COLO829 (cell line): ENCODE results near the gene SERPINE2.
"Not testable (repeated sequence)": the region's sequence is repeated elsewhere in the genome, so short reads cannot be mapped to it uniquely, and the experiment has no call there.

ENCODE experiments used
- DNase-seq: peaks from one replicate; pipeline ENCODE4 v3.0.0; 2012; ENCODE audit warnings: low spot score

Gene SERPINE2

GRCh38 chr2:224014336-224014735 is 24.8 kb downstream of the SERPINE2 start:
- DNase-seq = no peak

DNA sequence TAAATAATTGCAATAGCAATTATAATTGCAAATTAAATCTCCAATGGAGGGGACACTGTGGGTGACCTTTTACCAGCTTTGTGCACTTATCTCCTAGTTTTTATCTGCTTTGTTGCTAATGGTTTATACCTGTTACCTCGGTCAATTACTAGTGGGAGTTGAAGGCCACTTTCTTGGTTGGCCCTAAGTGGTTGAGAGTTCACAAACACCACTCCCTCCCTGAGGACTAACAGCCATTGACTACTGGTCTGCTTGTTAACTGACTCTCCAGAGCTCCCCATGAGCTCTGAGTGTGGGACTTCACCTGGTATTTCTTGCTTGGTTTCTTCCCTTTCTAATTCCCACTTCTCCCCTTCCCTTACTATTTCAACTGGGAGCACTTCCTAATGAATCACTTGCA is 27.2 kb downstream of the SERPINE2 start:
- DNase-seq = no peak

- DNase-seq = no peak
Measured at GRCh38 chr2:224009605-224010315, 29.3 kb downstream of the SERPINE2 start.

DNA sequence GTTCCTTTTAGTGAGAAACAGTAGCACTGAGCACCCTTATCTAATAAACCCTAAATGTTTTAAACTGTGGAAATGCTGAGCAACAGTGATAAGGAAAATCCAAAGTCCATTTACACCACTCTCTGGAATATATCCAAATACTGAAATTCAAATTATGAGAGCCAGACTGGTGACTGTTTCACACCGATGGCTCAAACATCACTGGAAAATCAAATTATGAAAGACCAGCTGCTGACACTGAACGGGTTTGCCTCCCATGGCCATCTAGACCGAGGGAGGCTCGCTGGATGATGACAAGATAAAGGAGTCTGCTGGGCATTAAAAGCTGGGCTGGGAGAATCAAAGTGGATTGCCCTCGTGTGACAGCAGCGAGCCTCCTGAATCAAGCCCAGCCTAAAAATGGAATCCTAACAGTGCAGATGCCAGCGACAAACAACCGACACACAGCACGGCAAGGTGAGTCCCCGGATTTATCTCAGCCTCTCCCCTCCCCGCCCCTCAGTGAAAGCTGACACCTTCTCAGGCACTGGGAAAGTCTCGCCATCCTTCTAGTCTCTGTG is 30.3 kb downstream of the SERPINE2 start:
- no peak for DNase-seq

DNA sequence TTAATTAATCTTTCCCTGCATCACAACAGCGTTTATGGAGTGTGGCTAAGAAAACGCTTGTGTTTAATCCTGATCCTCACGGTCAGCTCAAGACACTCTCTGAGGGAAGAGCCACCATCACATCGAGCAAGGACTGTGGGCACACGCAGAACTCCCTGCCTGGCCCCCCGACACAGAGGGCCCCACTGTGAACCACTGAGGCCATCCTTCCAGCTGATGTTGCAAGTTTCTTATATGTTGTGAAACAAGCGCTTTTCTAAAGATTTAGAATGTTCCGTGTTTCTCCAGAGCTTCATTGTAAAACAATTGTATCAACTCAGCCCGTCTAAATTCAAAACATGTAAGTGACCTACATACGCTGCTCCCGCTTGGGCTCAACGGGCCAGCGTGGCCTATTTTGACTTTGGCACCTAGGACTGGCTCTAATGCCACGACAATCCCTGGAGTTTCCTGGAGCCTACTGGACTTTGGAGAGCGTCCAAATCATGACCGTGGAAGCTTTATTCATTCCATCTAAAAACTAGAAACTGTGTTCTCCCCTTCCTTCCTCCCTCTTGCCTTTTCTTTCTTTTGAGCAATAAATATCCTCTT is 34.9 kb downstream of the SERPINE2 start:
- DNase-seq = no peak

GRCh38 chr2:224000662-224001061 is 38.4 kb downstream of the SERPINE2 start:
- DNase-seq = not testable (repeated sequence)

DNA sequence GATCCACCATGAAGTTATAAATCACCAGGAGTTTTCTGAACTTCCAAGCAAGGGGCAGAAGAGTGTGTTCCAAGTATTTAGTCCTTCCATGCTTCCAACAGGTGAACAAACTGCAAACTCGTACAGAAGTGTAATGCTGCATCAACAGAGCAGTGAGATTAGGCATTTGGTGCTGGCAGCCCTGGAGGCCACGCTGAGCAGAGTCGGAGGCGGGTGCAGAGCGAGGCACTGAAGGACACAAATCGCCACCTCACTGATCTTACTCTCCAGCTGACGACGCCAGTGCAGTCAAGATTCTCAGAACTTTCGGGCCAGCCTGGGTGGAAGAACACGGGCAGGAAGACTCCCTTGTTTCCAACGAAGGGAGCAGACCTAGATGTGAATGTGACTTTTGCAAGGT is 39.2 kb downstream of the SERPINE2 start:
- DNase-seq = no peak

DNA sequence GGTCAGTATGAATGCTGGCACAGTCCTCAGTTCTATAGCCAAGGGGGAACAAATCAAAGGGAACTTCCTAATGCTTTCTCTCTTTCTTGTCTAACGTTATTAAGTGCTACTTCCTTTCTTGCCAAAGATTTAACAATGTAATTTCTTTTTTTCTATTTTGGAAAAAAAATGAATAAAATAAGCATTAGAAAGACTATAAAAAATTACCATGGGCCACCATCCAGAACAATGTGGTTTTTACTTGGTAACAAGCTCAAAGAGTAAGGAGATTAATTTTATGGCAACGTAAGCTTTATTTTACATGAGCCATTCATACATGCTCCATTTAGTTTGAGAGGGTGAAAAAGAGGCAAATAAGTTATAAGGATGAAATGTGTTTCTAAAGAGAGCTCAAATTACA is 40.1 kb downstream of the SERPINE2 start:
- DNase-seq = no peak

GRCh38 chr2:223997938-223998337 is 41.1 kb downstream of the SERPINE2 start:
- DNase-seq = no peak

- no peak for DNase-seq
Measured at GRCh38 chr2:223996391-223996790, 42.7 kb downstream of the SERPINE2 start.

- peak; percentile 80 for DNase-seq
Measured at GRCh38 chr2:223995569-223995968, 43.5 kb downstream of the SERPINE2 start.

GRCh38 chr2:223994562-223995162 is 44.4 kb downstream of the SERPINE2 start:
- DNase-seq = no peak

DNA sequence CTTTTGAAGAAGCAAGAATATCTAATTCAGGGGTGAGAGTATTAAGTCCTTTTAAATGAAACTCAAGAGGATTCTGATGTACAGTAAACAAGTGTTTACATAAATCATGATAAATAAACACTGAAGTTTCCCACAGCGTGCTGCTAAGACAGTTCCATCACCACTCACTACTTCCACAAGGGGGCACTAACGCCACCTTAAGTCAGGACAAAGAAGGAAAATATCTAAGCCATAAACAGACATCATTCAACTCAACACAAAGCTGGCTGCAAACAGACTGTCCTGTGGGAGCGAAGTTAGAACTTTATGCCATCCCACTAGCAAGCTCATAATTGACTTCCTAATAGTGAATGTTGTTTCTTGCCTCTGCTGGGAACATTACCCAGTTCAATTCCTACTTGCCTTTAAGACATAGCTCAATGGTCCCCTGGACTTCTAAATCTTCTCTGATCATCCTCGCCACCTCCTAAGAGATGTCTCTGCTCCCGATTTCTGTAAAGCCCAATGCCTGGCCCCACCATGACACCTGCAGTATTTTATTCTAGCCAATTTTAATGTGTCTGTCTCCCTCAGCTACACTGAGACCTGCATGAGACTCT is 45.4 kb downstream of the SERPINE2 start:
- DNase-seq = peak; percentile 85

DNA sequence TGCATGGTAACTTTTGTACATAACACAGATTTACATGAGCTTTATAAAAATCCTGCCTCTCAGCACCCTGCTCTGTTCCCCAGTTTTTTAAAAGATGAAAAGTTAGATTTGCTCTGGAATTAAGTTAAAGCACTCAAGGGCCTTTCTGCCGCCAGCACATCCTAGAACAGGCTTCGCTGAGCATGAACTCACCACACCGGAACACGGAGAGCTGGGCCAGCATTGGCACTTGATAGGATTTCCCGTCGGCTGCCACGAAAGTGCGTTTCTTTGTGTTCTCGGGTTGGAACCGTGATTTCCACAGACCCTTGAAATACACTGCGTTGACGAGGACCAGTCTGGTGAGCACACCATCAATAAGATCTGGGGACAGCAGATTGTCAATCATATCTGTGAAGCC is 47.5 kb downstream of the SERPINE2 start:
- no peak for DNase-seq

- DNase-seq = no peak
Measured at GRCh38 chr2:223989856-223990232, 49.2 kb downstream of the SERPINE2 start.

DNA sequence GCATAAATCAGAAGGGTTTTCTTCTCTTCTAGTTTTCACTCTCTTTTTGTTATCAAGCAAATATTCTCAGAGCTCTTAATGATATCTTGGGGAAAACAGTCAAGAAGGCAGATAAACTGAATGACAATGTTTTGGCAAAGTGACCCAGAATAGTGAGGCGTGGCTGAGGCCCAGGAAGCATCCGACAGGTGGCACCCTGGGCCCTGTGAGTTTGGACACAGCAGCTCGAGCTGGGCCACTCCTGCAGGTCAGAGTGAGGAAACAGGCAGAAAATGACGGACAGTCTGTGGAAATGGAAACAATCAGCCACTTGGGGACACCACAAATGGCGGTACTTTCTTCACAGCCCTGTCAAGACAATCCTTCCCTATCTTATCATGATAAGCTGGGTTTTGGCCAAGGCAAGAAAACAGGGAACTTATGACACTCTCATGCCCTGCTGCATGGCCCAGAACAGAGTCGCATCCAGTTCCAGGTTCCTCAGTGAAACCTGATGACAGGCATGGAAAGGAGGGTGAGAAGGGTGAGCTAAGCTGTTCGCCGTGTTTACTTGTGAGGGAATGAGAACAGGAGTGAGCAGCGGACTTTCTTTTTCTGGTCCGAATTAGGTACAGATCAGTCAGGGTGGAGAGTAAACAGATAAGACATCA is 49.8 kb downstream of the SERPINE2 start:
- DNase-seq = no peak

GRCh38 chr2:223981241-223981640 is 57.8 kb downstream of the SERPINE2 start:
- DNase-seq = no peak

DNA sequence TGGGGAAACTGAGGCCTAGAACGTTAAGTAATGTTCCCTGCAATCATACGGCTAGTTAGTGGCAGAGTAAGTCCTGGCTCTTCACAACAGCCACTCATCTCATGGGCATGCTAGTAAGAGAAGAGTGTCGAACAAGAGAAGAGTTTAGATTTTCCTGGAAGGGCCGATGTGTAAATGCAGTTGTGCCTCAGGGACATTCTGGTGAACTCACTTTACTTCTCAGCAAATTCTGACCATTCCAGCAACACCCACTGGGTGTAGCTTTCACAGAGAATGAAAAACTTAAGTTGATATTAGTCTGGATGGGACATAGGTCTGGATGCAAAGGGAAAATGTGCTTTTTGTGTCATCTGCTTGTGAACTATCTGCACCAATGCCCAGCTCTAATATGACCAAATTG is 58.3 kb downstream of the SERPINE2 start:
- no peak for DNase-seq

DNA sequence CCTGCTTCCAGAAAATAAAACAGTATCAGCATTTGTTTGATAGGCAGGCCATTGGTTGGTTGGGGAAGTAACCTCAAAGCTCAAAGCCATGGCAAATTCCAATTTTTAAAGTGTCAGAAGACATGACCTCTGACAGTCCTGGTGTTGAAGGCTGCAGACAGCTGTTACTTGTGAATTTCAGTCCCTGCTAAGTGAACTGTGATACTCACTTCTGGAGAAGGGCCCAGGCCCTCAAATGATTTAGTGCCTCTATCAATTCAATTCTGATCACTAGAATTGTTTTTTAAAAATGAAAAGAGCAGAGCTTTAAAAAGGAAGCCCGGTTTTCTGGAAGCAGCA is 58.7 kb downstream of the SERPINE2 start:
- no peak for DNase-seq

- DNase-seq = no peak
Measured at GRCh38 chr2:223979730-223980396, 59.2 kb downstream of the SERPINE2 start.

DNA sequence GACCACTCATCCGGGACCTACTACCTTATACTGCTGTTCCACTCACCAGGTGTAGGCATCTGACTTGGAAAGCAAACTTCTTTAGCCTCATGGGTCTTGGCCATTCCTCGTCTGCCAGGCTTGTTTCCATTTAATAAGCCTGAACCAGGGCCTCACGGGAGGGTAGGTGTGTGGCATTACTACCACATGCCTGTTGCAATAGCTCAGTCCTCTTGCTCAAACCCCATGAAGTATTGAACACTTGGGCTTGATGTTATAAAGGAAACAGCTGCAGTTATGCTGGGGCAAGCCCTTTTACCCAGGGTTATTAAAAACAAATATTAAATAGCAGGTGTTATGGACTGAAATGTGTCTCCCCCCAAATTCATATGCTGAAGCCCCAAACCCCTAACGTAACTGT is 60.6 kb downstream of the SERPINE2 start:
- DNase-seq = no peak

GRCh38 chr2:223976635-223977226 is 62.4 kb downstream of the SERPINE2 start:
- DNase-seq = no peak
